Gastroesophageal sphincter (tissue), 3 donors: ENCODE data around the gene DNAAF8.

Experiments
- CTCF ChIP-seq, 4 experiments: fragments of 200-600 bp in 2 of 4; fragments of 450-650 bp in 2 of 4; sonication (generic) in 1 of 4; IDR thresholded peaks; one replicate each; pipeline ENCODE4 v1.5.1; 2017 to 2019; ENCODE audit warnings: antibody characterized with exemption in 4 of 4, mild to moderate bottlenecking in 2 of 4, moderate library complexity in 2 of 4
- POLR2A ChIP-seq, 2 donors: fragments of 450-650 bp; IDR thresholded peaks; one replicate each; pipeline ENCODE4 v1.6.1; 2017; ENCODE audit warnings: antibody characterized with exemption in 2 of 2, mild to moderate bottlenecking in 2 of 2, moderate library complexity in 1 of 2
- POLR2AphosphoS5 ChIP-seq: sonication (generic); formaldehyde crosslinking; IDR thresholded peaks from one replicate; pipeline ENCODE4 v1.6.1; 2017; ENCODE audit warnings: antibody characterized with exemption

GRCh38 chr16:4723071-4723767 lies 11.1 kb upstream of the DNAAF8 start:
- TF ChIP-seq CTCF (IDR thresholded peaks at IDR 0.05), result no peak
- no peak for TF ChIP-seq POLR2AphosphoS5
- no peak for TF ChIP-seq POLR2A (IDR thresholded peaks at IDR 0.05)
